Inferior parietal cortex (tissue), 1 donor: Measurements from ENCODE around the gene POU2AF3.

Experiments used
- DNase-seq: peaks from one replicate; pipeline ENCODE4 v3.0.0-alpha.2; 2016; ENCODE audit errors: extremely low spot score

Gene POU2AF3

GRCh38 chr11:111352935-111353710 lies 54.8 kb downstream of the POU2AF3 start:
- DNase-seq, result no peak

GRCh38 chr11:111353776-111354600 lies 55.6 kb downstream of the POU2AF3 start:
- DNase-seq, result no peak

GRCh38 chr11:111354601-111354891 lies 56.2 kb downstream of the POU2AF3 start:
- no peak for DNase-seq

- no peak for DNase-seq
These were observed 56.8 kb downstream of the POU2AF3 start for GRCh38 chr11:111355101-111355500.

GRCh38 chr11:111355956-111356659 lies 57.8 kb downstream of the POU2AF3 start:
- DNase-seq, result no peak

GRCh38 chr11:111356660-111357048 lies 58.3 kb downstream of the POU2AF3 start:
- no peak for DNase-seq

GRCh38 chr11:111357150-111358037 lies 59.0 kb downstream of the POU2AF3 start:
- DNase-seq, result no peak
